HG03025 (cell line): ENCODE data around the gene EEFSEC.

ENCODE experiments used
- ATAC-seq: cut with Tn5 transposase; IDR thresholded peaks from one replicate; pipeline ENCODE4 v1.9.1; 2021; ENCODE audit warnings: mild to moderate bottlenecking, moderate library complexity; ENCODE audit not compliant: unreplicated experiment, low FRiP score

EEFSEC gene

DNA sequence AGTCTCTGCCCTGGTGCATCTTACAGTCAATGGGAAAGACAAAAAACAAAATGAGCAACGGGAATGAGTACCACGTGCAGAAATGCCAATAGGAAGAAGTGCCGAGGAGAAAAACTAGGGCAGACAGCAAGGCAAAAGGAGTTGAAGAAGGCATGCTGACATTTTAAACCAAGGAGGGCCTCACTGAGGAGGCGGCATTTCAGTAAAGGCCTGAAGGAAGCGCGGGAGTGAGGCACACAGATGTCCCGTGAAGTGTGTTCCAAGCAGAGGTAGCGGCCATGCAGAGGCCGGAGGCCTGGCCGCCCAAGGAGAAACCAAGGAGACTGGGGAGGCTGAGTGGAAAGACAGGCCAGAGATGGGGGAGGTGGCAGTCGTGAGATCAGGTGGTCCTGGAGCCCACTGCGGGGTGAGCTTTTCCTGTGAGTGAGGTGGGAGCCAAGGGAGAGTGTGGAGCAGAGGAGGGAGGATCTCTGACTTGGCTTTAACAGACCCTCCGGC lies 278.6 kb downstream of the EEFSEC start:
- ATAC-seq = no peak

DNA sequence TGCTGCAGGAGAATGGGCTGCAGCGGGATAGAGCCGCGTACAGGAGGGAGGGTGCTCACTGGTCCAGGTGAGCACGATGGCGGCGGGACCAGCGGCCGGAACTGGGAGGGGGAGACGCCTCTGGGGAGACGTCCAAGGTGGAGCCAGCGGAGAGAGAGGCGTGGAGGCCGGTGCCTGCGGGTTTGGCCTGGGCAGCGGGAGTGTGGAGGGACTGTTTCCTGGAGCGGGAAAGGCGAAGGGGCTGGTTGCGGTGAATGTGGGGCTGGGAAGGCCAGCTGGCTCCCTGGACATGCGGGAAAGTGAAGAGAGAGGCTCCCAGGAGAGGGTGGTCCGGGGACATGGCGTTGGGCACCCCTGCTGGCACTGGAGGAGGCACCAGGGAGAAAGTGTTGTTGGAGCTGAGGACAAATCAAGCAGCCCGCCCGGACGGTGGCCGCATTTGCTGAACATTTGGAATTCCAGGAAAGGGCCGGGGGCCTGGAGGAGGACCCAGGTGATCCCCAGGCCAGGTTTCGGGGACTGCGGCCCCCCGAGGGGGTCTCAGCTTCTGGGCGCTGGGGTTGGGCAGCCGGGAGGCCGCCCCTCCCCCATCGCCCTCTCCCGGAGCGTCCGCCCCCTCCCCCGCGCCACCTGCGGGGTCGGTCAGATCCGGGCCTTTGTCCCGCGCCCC lies 279.2 kb downstream of the EEFSEC start:
- no peak for ATAC-seq

DNA sequence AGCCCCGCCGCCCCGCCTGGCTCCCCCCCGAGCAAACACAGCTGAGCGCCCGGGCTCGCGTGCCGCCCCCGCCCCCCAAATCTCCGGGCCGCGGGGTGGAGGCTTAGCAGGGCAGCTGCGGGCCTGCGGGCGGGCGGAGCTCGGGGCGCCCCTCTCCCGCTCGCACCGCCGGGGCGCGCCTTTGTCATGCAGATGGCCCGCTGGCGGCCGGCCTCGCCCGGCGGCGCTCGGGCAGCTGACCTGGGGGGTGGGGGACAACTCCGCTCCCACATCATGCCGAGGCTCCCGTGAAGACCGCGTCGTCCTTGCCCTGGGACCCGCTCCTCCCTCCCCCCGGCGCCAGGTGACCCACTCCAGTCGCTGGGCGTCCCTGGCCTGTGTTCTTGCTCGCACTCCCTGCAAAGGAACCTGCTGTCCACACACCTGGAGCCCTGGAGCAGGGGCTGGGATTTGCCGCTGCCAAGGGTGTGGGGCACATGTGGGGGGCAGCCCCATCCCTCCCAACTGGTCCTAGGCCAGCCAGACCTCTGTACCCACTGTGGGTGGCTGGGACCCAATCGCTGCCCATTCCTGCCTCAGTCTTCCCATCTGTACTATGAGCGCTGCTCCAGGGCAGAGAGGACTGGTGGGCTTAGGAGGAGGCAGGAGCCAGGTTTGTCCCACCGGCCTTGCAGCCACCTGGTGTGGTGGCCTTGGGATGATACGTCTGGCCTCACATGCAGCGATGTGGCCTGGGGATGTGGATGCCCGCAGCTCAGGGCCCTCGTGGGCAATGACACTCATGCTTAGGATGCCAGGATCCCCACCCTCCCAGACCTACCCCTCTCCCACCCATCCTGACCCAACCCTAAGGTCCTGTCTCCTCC lies 279.9 kb downstream of the EEFSEC start:
- no peak for ATAC-seq

DNA sequence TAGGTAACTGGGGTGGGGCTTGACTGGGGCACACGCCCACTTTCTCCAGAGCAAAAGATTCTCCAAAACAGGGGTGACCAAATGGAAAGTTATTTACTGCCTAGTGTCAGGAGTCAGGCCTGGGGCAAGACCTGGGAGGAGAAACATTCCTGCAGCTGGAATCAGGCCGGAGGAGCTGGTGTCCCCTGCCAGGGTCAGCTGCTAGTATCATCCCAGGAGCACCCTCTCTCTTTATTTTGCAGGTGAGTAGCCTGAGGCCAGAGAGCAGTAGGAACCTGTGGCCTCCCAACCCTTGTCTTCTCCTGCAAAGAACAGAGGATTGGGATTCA lies 280.5 kb downstream of the EEFSEC start:
- no peak for ATAC-seq

DNA sequence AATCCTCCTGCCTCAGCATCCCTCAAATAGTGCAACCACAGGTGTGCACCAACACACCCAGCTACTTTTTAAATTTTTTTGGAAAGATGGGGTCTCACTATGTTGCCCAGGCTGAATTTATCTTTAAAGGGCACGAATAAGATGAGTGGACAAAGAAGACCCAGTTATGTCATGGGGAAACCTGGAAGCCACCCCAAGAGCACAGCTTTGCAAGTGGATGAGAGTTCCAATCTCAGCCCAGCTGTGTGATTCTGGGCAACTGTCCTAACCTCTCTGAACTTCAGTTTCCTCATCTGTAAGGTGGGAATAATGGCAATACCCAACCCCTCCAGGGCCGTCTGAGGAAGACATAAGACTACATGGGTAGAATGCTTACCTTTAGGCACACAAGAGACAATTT lies 281.2 kb downstream of the EEFSEC start:
- ATAC-seq = no peak

DNA sequence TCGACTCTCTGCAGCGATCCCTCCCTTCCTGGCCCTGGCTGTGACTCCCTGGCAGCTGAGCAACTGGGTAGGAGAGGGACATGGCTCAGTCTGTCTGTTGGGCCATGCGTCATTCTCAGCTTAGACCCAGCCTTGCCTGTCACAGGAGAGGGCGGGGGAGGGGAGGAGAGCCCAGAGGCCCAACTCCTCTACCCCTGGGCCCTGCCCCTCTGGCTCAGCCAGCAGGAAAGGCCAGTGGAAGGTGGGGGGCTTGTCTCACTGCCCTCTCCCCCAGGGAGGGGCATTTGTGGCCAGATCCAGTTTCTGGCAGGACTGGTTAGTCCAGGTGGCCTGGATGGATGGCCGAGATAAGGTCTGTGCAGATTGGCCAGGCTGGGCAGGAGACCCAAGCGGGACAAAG lies 281.8 kb downstream of the EEFSEC start:
- no peak for ATAC-seq

DNA sequence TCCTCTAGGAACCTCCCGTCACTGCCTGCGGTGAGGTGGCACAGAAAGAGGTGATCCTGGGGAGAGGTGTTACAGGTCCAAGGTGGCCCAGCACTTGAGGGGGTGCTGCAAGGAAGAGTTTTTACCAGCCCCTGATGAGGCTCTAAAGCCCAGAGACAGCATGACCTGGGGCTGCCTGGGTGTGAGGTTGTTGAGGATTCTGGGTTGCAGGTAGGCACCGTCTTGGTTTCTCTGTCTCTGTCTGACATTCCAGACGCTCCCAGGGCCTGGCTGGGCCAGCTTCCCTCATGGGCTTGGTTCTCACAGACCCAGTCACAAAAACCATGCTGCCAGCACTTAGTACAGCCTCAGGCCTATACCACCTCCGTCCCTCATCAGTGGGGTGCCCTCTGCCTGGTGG lies 282.3 kb downstream of the EEFSEC start:
- ATAC-seq = no peak

DNA sequence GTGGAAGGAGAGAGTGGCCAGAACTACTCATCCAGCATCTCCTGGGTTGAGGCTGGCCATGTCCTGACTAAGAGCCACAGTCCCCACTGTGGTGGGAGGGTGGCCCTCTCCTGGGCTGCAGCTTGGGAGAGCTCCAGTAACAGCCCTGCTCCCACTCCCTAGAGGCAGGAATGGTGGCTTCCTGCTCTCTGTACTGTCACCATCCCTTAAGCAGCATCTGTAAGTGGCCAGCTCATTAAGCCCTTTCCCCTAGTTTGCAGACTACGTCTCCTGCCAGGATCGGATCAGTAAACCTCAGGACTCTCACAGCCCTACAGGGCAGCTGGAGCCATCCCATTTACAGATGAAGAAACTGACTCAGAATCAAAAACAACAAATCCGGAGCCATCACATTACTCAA lies 282.9 kb downstream of the EEFSEC start:
- no peak for ATAC-seq

DNA sequence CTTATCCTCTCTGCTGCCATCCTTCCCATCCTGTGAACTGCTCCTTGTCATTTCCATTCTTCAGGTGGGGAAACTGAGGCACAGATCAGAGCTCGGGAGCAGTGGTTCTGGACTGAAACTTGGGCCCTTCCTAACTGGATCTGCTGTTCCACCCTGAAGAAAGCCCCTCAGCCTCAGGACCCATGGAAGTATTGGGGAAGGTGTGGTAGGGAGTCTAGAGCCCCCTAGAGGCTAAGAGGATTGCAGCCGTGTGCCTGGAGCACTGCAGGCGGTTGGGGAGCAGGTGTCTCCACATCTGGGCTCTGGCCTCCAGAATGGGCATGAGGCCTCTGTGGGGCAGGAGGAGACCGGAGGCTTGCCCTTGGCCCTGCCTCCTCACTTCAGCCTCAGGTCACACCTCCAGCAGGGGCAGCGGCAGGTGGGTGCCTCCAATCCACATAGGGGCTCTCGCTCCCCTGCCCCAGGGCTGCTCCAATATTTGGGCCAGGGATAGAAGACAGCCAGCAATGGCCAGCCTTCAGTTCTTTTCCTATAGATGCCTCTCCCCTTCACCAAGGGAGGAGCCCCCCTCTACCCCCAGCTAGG lies 285.3 kb downstream of the EEFSEC start:
- no peak for ATAC-seq

DNA sequence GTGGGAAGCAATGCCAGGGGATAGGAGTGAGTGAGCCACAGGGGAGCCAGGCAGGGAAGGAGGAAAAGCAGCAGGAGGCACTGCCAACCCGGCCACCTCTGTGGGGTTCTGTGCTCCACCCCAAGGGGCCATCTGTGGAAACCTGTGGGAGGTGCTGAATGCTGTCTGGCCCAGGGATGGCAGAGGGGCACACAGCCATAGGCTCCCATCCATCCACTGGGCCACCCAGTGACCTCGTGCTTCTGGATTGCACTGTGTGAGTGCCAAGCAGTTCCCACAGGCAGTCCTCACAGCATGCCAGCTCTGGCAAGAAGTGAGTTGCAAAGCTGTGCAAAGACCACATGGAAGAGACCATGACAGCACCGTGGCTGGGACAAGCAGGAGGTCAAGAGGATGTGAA lies 285.9 kb downstream of the EEFSEC start:
- ATAC-seq = no peak

DNA sequence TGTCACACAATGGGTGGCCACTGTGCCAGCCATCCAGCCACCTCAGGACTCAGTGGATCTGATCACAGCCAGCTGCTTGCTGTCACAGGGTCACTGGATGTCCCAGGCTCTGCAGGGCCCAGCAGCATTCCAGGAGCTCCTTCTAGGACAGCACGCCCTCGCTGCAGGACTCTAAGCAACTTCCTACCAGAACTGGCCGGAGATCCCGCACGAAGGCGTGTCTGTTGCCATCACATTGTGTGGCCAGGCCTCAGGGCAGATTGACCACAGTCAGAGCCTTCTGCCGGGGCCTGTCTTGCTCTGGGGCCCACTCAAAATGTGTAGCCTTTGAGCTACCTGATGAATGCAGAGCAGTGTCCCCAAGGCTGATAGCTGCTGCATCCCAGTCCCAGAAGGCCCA lies 288.8 kb downstream of the EEFSEC start:
- ATAC-seq = no peak

DNA sequence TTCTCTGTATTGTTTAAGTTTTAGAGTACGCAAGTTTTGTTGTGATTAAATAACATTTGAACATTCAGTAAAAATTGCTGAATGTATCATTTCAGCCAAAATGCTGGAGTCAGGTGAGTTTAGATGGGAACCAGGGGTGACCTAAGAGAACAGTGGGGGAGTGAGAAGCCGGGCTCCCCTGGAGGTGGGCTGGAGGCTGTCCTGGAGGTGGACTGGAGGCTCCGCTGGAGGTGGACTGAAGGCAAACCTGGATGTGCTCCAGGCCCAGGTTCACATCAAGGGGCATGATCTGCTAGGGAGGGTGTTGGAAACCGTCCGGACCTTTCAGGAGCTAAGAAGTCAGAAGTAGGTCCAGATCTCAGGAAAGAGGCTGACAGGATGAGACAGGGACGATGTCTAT lies 289.7 kb downstream of the EEFSEC start:
- no peak for ATAC-seq

DNA sequence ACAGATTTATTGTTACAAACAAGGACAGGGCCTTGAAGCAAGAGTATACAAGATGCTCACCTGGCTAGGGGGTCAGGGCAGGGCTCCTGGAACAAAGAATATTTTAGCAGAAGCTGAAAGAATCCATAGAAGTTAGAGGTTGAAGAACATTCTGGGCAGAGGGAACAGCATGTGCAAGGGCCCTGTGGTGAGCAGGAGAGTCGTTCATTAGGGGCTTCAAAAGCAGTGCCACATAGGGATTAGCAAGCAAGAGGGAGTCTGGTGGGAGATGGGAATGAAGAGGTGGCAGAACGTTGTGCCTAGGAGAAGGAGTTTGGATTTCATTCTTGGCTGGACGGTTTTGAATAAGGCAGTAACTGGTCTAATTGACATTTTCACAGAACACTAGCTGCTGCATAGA lies 290.5 kb downstream of the EEFSEC start:
- ATAC-seq = no peak

DNA sequence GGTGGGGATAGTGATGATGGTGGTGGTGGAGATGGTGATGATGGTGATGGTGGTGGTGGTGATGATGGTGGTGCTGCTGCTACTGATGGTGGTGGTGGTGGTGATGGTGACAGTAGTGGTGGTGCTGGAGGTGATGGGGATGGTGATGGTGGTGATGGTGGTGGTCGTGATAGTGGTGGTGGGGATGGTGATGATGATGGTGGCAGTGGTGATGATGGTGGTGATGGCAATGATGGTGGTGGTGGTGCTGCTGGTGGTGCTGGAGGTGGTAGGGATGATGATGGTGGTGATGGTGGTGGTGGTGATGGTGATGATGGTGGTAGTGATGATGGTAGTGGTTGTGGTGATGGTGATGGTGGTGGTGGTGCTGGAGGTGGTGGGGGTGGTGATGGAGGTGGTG lies 292.1 kb downstream of the EEFSEC start:
- ATAC-seq = no peak

DNA sequence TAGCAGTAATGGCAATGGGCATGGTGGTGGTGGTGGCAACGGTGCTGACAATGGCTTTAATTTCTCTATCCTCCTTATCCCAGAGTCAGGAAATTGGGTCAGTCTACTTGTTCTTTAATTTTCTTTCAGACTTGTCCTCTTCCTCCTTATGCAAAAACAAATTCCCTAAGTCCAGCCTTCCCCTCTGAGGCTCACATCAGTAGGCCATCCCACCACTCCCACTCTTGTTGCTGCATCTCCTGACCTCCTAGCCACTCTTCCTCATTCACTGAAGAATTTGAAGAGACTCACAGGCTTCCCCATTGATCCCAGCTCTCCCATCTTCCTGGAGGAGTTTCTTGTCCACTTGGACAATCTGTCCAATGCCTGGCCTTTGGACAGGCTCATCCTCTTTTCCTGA lies 293.5 kb downstream of the EEFSEC start:
- no peak for ATAC-seq

DNA sequence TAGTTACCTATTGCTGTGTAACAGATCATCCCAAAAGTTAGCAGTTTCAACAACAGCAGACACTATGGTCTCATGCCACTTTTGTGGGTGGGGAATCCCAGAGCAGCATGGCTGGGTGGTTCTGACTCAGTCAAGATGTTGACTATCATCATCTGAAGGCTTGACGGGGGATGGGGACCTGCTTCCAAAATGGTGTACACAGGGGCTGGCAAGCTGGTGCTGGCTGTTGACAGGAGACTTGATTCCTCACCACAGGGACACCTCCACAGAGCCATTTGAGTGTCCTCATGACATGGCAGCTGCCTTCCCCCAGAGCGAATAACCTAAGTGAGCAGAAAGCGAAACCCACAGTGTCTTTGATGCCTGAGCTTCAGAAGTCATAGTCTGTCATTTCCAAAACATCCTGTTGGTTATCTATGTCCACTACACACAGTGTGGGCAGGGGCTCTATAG lies 294.3 kb downstream of the EEFSEC start:
- ATAC-seq = no peak

DNA sequence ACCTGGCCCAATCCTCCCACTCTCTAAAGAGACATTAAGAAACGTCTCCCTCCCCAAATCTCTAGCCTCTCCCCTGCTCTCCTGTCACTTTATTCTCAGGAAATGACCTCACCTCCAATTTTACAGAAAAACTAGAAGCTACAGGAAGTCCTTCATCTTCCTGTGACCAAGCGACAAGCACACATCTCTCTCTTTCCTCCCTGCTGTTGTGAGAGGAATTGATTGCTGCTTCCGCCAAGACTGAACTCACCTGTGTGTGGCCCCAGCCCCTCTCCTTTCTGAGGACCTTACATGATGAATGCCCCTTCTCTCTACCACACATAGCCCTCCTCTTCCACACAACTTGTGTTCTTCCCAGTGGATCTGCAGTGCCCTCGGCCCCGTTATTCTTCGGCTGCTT lies 295.2 kb downstream of the EEFSEC start:
- ATAC-seq = no peak

DNA sequence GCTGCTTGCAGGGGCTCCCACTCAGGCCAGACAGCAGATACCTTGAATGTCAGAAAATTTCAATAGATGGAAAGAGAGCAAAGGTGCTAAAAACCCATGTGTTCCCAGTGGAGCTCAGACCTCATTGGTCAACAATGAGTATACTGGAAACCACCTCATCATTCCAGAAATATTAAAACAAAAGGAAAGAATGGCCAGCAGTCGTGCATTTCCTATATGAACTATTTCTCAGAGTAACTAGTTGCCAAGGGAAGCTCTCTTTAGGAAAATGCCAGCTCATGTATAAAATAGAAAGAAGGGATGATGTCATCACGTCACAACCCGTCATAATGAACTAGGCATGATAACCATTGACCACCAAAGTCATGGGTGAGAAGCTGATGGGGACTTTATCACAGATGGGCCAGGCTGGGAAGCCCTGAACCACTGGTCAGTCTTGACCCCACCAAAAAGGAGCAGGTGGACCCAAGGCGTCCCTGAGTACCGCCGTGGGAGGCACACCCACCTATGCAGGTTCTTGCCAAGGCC lies 295.9 kb downstream of the EEFSEC start:
- no peak for ATAC-seq

DNA sequence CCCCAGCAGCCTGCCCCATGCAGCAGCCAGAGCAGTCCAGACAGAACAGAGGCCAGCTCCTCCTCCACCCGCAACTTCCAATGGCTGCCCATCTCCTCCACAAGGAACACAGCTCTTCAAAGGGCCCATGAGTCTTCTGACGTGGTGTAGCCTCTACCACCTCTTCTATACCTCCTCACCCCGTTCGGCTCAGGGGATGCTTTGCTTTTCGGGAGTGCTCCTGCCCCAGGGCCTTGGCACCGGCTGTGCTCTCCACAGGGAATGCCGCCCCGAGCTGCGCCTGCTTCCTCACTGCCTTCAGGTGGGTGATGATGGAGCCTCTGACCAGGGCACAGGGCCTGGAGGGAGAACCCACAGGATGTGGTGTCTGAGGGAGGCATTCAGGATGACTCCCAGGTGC lies 298.8 kb downstream of the EEFSEC start:
- no peak for ATAC-seq

DNA sequence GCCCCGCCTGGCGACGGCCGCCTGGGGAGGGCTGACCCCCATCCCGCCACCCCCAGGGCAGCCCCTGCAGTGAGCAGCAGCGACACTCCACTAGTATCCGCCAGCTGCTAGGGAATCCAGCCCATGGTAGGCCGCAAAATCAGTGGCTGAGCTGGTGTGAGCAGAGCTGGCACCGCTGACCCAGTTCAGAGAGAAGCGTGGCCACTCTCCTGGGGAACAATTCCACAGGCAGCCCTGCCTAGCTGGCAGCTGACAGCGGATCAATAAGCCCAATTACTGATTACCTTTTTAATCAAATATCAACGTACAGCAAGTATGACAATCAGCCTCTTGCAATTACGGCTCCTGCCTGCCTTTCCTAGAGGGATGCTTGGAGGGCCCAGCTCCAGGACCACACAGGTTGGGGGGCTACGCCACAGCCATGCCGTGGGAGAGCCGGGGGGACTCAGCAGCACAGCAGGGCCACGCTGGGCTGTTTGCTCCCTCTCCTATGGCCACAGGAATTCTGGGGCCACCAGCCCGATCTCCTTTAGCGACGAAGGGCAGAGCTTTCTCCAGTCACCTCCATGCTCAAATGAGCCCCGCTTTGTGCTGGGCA lies 299.5 kb downstream of the EEFSEC start:
- no peak for ATAC-seq
